Mesendoderm (in vitro differentiated cells): ENCODE data around the gene DNA2. TPM values are rescaled to one million over a fixed set of nuclear protein-coding genes. Genes with fewer than 3 reads are reported as not detected.
"Not testable (repeated sequence)": the region's sequence is repeated elsewhere in the genome, so short reads cannot be mapped to it uniquely, and the experiment has no call there.

Experiments used
- DNase-seq: peaks from one replicate; pipeline ENCODE4 v3.0.0; 2013
- H2AK5ac ChIP-seq: 2 replicates; pipeline ENCODE4 v1.6.1; 2013; ENCODE audit warnings: low read length, inconsistent platforms
- H2BK120ac ChIP-seq: 2 replicates; pipeline ENCODE4 v1.6.1; 2013; ENCODE audit warnings: low read depth, mild to moderate bottlenecking, low read length, moderate library complexity, mixed read lengths
- H2BK15ac ChIP-seq: replicated peaks from 2 replicates; pipeline ENCODE4 v1.6.1; 2013; ENCODE audit warnings: low read depth, mild to moderate bottlenecking, moderate library complexity
- H2BK5ac ChIP-seq: 2 replicates; pipeline ENCODE4 v1.6.1; 2013; ENCODE audit warnings: low read length, inconsistent platforms
- H3K18ac ChIP-seq: 2 replicates; pipeline ENCODE4 v1.6.1; 2013; ENCODE audit warnings: mild to moderate bottlenecking, low read length, mixed read lengths
- H3K23ac ChIP-seq: one replicate; pipeline ENCODE4 v1.6.1; 2013; ENCODE audit warnings: low read length
- H3K27ac ChIP-seq: 2 replicates; pipeline ENCODE4 v1.5.1; 2013; ENCODE audit warnings: low read depth, mild to moderate bottlenecking, inconsistent platforms, low read length, moderate library complexity
- H3K27me3 ChIP-seq: 2 replicates; pipeline ENCODE4 v1.6.1; 2013; ENCODE audit warnings: low read length, control low read depth, mild to moderate bottlenecking, inconsistent platforms; ENCODE audit not compliant: insufficient read depth, poor library complexity
- H3K36me3 ChIP-seq: 2 replicates; pipeline ENCODE4 v1.6.1; 2013; ENCODE audit warnings: low read length, inconsistent platforms; ENCODE audit not compliant: control insufficient read depth, insufficient read depth
- H3K4ac ChIP-seq: one replicate; pipeline ENCODE4 v1.6.1; 2013; ENCODE audit warnings: low read depth, mild to moderate bottlenecking, low read length, moderate library complexity
- H3K4me1 ChIP-seq: 2 replicates; pipeline ENCODE4 v1.6.1; 2013; ENCODE audit warnings: low read depth, low read length, inconsistent platforms; ENCODE audit not compliant: control insufficient read depth
- H3K4me2 ChIP-seq: 2 replicates; pipeline ENCODE4 v1.6.1; 2013; ENCODE audit warnings: low read length
- H3K4me3 ChIP-seq: 2 replicates; pipeline ENCODE4 v1.5.1; 2013; ENCODE audit warnings: mild to moderate bottlenecking, low read length
- H3K56ac ChIP-seq: one replicate; pipeline ENCODE4 v1.6.1; 2013; ENCODE audit warnings: low read length
- H3K79me1 ChIP-seq: 2 replicates; pipeline ENCODE4 v1.6.1; 2013; ENCODE audit warnings: low read length, inconsistent platforms
- H3K79me2 ChIP-seq: 2 replicates; pipeline ENCODE4 v1.6.1; 2013; ENCODE audit warnings: mild to moderate bottlenecking, low read length; ENCODE audit not compliant: control insufficient read depth, insufficient read depth
- H3K9ac ChIP-seq: 2 replicates; pipeline ENCODE4 v1.6.1; 2013; ENCODE audit warnings: low read length, inconsistent platforms
- H4K5ac ChIP-seq: one replicate; pipeline ENCODE4 v1.6.1; 2013; ENCODE audit warnings: low read length
- H4K8ac ChIP-seq: one replicate; pipeline ENCODE4 v1.6.1; 2013; ENCODE audit warnings: low read depth, mild to moderate bottlenecking, control low read depth, low read length, moderate library complexity
- WGBS: extraction: QIAGEN DNeasy Blood & Tissue Kit; methylation state at CpG from one replicate; pipeline ENCODE4 v1.1.7; 2013; ENCODE audit warnings: low lambda C conversion rate, missing lambda C conversion rate; ENCODE audit not compliant: insufficient coverage; ENCODE audit errors: extremely low coverage; 5-methylcytosine and 5-hydroxymethylcytosine counted together
- polyA plus RNA-seq, 2 experiments: library from polyadenylated mRNA; stranded (reverse); fragments of 200-250 nt; gene quantifications; one replicate each; pipeline ENCODE4 v1.2.3, GENCODE V29; 2013

DNA2 gene
- polyA plus RNA-seq (2013, experiment 1 of 2) = 28.7 TPM
- 27.1 TPM for polyA plus RNA-seq (2013, experiment 2 of 2)

DNA sequence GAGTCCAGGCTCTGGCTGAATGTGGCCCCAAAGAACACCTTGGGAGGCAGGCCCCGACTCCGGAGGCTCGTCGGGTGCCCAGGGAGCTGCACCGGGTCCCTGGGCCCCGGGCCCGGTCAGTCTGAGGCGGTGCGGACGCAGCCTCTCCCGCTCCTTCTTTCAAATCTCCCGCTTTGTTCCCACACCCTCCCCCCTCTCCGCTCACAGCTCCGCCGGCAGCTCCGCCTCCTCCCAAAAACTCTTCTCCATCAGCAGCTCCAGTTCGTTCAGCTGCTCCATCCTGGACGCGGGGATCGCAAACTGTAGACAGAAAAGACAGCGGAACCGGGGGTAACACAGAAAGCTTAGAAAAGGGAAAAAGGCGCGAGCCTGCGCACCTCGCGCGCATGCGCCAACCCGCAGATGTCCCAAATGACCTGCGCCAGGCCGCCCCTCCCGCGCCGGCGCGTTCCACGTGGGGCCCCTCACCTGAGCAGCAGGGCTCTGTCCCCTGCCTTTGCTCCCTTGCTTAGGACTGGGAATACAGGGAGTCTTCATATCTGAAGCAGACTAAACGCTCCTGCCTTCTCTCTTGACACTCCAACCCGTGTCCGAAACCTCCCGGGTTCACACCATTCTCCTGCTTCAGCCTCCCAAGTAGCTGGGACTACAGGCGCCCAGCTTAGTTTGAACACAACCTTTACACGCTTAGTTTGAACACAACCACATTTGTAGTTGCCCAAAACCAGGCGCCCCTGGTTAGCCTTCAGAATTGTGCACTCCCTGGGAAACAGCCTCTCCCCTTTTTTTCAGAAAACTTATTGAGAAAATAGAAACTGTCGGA is at the start of gene DNA2:
Gene DNA2 (minus strand): TSS at position 388 of the 823 bp plus-strand sequence. CDS start 109 bp downstream, at position 279.
- no CpG with 5 or more reads among the region's 46 CpGs for WGBS
- H4K5ac ChIP-seq = peak within 1 kb of the TSS; percentile 7
- peaks cover 2% of the 10 kb centered on the region for H3K79me1 ChIP-seq
- H3K79me2 ChIP-seq = peaks cover 24% of the 10 kb centered on the region
- peak within 1 kb of the TSS; percentile 73 for H3K4ac ChIP-seq
- peak; percentile 90 for DNase-seq
- no peaks in the 10 kb centered on the region for H3K27me3 ChIP-seq
- H3K23ac ChIP-seq = peak within 1 kb of the TSS; percentile 66
- no peaks in the 10 kb centered on the region for H3K4me1 ChIP-seq
- no peak within 1 kb of the TSS for H2BK15ac ChIP-seq
- peak within 1 kb of the TSS; percentile 98 for H3K4me3 ChIP-seq
- H3K36me3 ChIP-seq = no peaks in the 10 kb centered on the region
- H2BK120ac ChIP-seq = no peak within 1 kb of the TSS
- peak within 1 kb of the TSS; percentile 69 for H3K18ac ChIP-seq
- peak within 1 kb of the TSS; percentile 99 for H3K27ac ChIP-seq
- H2AK5ac ChIP-seq = no peak within 1 kb of the TSS
- H3K56ac ChIP-seq = peak within 1 kb of the TSS; percentile 100
- peak within 1 kb of the TSS; percentile 33 for H3K4me2 ChIP-seq
- peak within 1 kb of the TSS; percentile 99 for H3K9ac ChIP-seq
- H4K8ac ChIP-seq = no peak within 1 kb of the TSS
- H2BK5ac ChIP-seq = no peak within 1 kb of the TSS

GRCh38 chr10:68518609-68519008 is 46.8 kb upstream of the DNA2 start:
- H4K8ac ChIP-seq, H3K23ac ChIP-seq, H3K4me2 ChIP-seq, H3K27me3 ChIP-seq, H3K79me1 ChIP-seq, H2BK5ac ChIP-seq, H2AK5ac ChIP-seq, H3K18ac ChIP-seq, H3K27ac ChIP-seq, H2BK15ac ChIP-seq, DNase-seq, H3K9ac ChIP-seq, H3K56ac ChIP-seq, H2BK120ac ChIP-seq, H3K4ac ChIP-seq, H3K4me3 ChIP-seq, H3K36me3 ChIP-seq, H4K5ac ChIP-seq, H3K79me2 ChIP-seq, H3K4me1 ChIP-seq: not testable (repeated sequence)
- no CpG with 5 or more reads among the region's 11 CpGs for WGBS

DNA sequence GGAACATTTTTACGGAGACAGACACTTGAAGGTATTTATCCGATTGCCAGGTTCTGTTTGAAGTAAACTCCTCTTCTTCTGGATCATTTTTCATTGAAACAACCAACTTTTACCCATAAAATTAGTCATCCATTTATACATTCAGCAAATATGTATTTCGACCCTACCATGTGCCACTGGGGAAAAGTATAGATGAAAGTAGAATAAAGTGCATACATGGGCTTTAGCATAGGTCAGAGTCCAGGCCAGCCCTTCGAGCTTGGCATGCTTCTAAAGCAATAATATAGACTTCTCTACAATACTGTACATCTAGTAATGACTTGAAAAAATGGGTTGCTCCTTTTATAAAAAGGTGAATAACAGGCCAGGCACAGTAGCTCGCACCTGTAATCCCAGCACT is 45.4 kb upstream of the DNA2 start:
- Histone ChIP-seq H3K23ac (no peak overlapping the region), H2AK5ac (no peak overlapping the region), H3K18ac (no peak overlapping the region), H4K5ac (no peak overlapping the region), H3K56ac (no peak overlapping the region), H3K9ac (no peak overlapping the region), H3K79me1 (no peaks in the 10 kb centered on the region), H3K4ac (no peak overlapping the region), H3K4me1 (no peaks in the 10 kb centered on the region), H3K27me3 (no peaks in the 10 kb centered on the region), H3K4me3 (no peak overlapping the region), H3K36me3 (no peaks in the 10 kb centered on the region), H2BK120ac (no peak overlapping the region), H3K79me2 (no peaks in the 10 kb centered on the region), H2BK15ac (no peak overlapping the region), H4K8ac (no peak overlapping the region), H3K27ac (no peak overlapping the region), H3K4me2 (no peak overlapping the region), H2BK5ac (no peak overlapping the region)
- no CpG with 5 or more reads among the region's 5 CpGs for WGBS
- no peak for DNase-seq

- Histone ChIP-seq H3K56ac (no peak overlapping the region), H3K9ac (no peak overlapping the region), H3K4me1 (no peaks in the 10 kb centered on the region), H3K4me3 (no peak overlapping the region), H3K36me3 (no peaks in the 10 kb centered on the region), H3K79me2 (no peaks in the 10 kb centered on the region), H4K5ac (no peak overlapping the region), H3K4me2 (no peak overlapping the region), H3K79me1 (no peaks in the 10 kb centered on the region), H3K27me3 (no peaks in the 10 kb centered on the region), H3K23ac (no peak overlapping the region), H2BK15ac (no peak overlapping the region), H3K18ac (no peak overlapping the region), H2BK120ac (no peak overlapping the region), H3K27ac (no peak overlapping the region), H2AK5ac (no peak overlapping the region), H4K8ac (no peak overlapping the region), H2BK5ac (no peak overlapping the region), H3K4ac (no peak overlapping the region)
- no peak for DNase-seq
- WGBS = no CpG with 5 or more reads among the region's 4 CpGs
Observed at GRCh38 chr10:68516766-68517165, 45.0 kb upstream of the DNA2 start.

GRCh38 chr10:68516216-68516615 is 44.4 kb upstream of the DNA2 start:
- H2BK5ac ChIP-seq, H3K79me2 ChIP-seq, H3K36me3 ChIP-seq, H3K9ac ChIP-seq, H4K5ac ChIP-seq, H3K23ac ChIP-seq, H3K27me3 ChIP-seq, H3K27ac ChIP-seq, H3K4ac ChIP-seq, H4K8ac ChIP-seq, H3K4me2 ChIP-seq, H3K4me1 ChIP-seq, H3K18ac ChIP-seq, H2BK15ac ChIP-seq, H2BK120ac ChIP-seq, H3K4me3 ChIP-seq, DNase-seq, H3K79me1 ChIP-seq, H2AK5ac ChIP-seq, H3K56ac ChIP-seq: not testable (repeated sequence)
- no CpG with 5 or more reads among the region's 2 CpGs for WGBS
